Adipose tissue (tissue), 3 donors: ENCODE data around the gene OR4X1. TPM values are rescaled to one million over a fixed set of nuclear protein-coding genes. Genes with fewer than 3 reads are reported as not detected.
"Not testable (repeated sequence)": the region's sequence is repeated elsewhere in the genome, so short reads cannot be mapped to it uniquely, and the experiment has no call there.

Source experiments
- H3K27ac ChIP-seq: one replicate; pipeline ENCODE4 v1.5.1; 2013; ENCODE audit warnings: low read depth, low read length
- WGBS, 3 donors: extraction: QIAGEN DNeasy Blood & Tissue Kit; methylation state at CpG; one replicate each; pipeline ENCODE4 v1.1.7; 2013; 5-methylcytosine and 5-hydroxymethylcytosine counted together
- polyA plus RNA-seq, 3 donors: library from polyadenylated mRNA; stranded (reverse); fragments of 200-250 nt; gene quantifications; one replicate each; pipeline ENCODE4 v1.2.3, GENCODE V29; 2013
- donor health status: healthy with polysubstance abuse.
- donor health status: Bipolar disorder and iron deficiency.
- donor health status: healthy.

The OR4X1 gene, protein sequence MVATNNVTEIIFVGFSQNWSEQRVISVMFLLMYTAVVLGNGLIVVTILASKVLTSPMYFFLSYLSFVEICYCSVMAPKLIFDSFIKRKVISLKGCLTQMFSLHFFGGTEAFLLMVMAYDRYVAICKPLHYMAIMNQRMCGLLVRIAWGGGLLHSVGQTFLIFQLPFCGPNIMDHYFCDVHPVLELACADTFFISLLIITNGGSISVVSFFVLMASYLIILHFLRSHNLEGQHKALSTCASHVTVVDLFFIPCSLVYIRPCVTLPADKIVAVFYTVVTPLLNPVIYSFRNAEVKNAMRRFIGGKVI
- polyA plus RNA-seq = under 1 TPM in 1 of 3 donors, not detected in 2; 0.45 TPM

GRCh38 chr11:48263423-48263911 lies at the start of gene OR4X1:
Gene OR4X1, plus strand, starts transcription at chr11:48263861. Its CDS starts 0 bp downstream, at chr11:48263861.
- WGBS, 3 donors = 25 to 36% (median 35%) methylated on average over 3 of the region's 3 CpGs
- no peak within 1 kb of the TSS for H3K27ac ChIP-seq

GRCh38 chr11:48216510-48216909 lies 47.2 kb upstream of the OR4X1 start, which contains the start of gene OR4B1:
Gene OR4B1, plus strand, starts transcription at chr11:48216810. Its CDS starts 0 bp downstream, at chr11:48216810.
- H3K27ac ChIP-seq = no peak within 1 kb of the TSS
- 58 to 68% (median 67%) methylated on average over 2 of the region's 2 CpGs for WGBS, 3 donors

- H3K27ac ChIP-seq = no peak overlapping the region
- 63 to 90% (median 82%) methylated on average over 11 to 18 of the region's 18 CpGs for WGBS, 3 donors
These were observed 34.9 kb upstream of the OR4X1 start for GRCh38 chr11:48228761-48229160.

DNA sequence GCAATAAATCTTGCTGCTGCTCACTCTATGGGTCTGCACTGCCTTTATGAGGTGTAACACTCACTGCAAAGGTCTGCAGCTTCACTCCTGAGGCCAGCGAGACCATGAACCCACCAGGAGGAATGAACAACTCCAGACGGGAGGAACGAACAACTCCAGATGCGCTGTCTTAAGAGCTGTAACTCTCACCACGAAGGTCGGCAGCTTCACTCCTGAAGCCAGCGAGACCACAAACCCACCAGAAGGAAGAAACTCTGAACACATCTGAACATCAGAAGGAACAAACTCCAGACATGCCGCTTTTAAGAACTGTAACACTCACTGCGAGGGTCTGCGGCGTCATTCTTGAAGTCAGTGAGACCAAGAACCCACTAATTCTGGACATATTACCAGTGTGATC lies 33.6 kb upstream of the OR4X1 start:
- not testable (repeated sequence) for H3K27ac ChIP-seq
- 79 to 90% (median 90%) methylated on average over 11 of the region's 11 CpGs for WGBS, 3 donors

- no peak overlapping the region for H3K27ac ChIP-seq
- WGBS, 3 donors = 22 to 40% (median 40%) methylated on average over 3 of the region's 3 CpGs
These were observed 25.9 kb upstream of the OR4X1 start for GRCh38 chr11:48237727-48238126.

DNA sequence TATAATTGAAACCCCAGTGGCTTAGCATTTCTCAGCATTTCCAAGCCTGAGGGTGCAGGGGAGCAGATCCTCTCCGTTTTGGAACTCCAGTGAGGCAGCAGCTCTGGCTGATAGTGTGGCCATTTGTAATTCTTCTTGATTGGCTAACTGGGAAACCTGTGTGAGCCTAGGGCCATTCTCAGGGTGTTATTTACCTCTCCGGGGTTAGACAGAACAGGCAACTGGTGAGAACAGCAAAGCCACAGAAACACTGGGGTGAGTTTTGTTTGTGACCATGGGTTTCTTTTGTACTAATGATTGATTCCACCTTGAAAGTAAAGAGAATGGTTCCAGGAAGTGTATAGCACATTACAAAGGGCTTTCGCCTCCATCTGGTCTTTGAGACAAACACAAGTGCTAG lies 21.2 kb upstream of the OR4X1 start:
- no peak overlapping the region for H3K27ac ChIP-seq
- WGBS, 3 donors = 49 to 74% (median 67%) methylated on average over 3 of the region's 3 CpGs

- no peak within 1 kb of the TSS for H3K27ac ChIP-seq
These were observed 18.9 kb upstream of the OR4X1 start, which contains the start of gene OR4X2 for GRCh38 chr11:48244804-48245203. Gene OR4X2, plus strand, starts transcription at chr11:48245104. Its CDS starts 0 bp downstream, at chr11:48245104.

GRCh38 chr11:48248902-48249301 lies 14.8 kb upstream of the OR4X1 start:
- no peak overlapping the region for H3K27ac ChIP-seq
- WGBS, 3 donors = 60 to 94% (median 89%) methylated on average over 1 of the region's 1 CpG

DNA sequence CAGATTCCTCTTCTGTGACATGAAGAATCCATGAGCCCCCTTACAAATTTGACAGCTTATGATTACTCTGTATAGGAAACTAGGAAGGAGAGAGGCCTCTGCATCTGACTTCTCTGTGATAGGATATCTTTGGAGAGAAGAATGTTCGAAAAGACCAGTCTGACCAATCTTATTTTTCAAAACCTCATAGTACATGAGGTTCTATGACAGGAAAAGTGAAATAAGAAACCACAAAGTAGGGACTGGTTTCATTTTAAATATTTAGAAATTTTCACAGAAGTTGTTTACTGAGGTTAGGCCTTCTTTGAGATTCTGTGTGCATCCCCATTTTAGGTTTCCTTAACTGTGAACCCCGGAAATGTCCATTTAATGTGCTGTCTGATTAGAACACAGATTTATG lies 2.1 kb upstream of the OR4X1 start:
- 69 to 84% (median 80%) methylated on average over 2 of the region's 2 CpGs for WGBS, 3 donors
- no peak overlapping the region for H3K27ac ChIP-seq

DNA sequence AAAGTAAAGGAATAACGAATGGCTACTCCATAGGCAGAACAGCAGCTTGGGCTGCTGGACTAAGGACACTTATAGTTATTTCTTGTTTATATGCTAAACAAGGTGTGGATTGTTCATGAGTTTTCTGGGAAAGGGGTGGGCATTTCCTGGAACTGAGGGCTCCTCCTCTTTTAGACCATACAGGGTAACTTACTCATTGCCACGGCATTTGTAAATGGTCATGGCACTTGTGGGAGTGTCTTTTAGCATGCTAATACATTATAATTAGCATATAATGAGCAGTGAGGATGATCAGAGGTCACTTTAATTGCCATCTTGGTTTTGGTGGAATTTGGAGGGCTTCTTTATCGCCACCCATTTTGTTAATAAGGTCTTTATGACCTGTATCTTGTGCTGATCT lies 7.0 kb downstream of the OR4X1 start:
- WGBS, 3 donors = 40 to 74% (median 67%) methylated on average over 3 of the region's 3 CpGs
- no peak overlapping the region for H3K27ac ChIP-seq

- no peak overlapping the region for H3K27ac ChIP-seq
- WGBS, 3 donors = 20 to 38% (median 37%) methylated on average over 1 of the region's 1 CpG
These were observed 8.9 kb downstream of the OR4X1 start for GRCh38 chr11:48272606-48273005.

- WGBS, 3 donors = 39 to 78% (median 71%) methylated on average over 1 of the region's 1 CpG
- no peak within 1 kb of the TSS for H3K27ac ChIP-seq
These were observed 42.3 kb downstream of the OR4X1 start, which contains the start of gene OR4S1 for GRCh38 chr11:48305923-48306322. Gene OR4S1, plus strand, starts transcription at chr11:48306223. Its CDS starts 0 bp downstream, at chr11:48306223.

DNA sequence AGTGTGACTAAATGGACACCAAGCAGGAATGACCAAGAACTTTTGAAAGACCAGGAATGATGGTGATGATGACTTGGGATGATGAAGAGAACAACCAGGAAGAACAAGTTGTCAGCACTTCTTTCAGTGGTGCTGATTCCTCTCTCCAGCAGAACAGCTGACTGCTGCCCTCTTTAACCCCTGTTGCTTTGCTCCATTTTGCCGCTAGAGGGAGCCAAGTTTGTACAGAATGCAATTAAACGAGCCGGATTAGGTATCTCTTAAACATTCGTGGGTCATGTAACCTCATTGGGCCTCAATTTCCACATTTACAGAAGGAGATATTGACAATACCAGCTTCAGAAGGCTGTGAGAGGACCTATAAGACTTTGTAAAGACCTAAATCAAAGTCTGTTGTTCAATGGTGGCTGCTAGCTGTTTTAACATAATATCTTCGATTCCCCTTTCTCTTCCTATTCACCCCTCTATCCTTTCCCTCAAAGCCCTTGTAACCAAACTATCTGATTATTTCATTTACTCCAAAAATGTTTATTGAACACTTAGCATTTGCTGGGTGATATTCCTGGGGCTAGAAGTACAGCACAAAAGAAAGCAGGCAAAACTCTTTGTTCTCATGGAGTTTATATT lies 44.2 kb downstream of the OR4X1 start:
- WGBS, 3 donors = 20 to 23% (median 21%) methylated on average over 5 of the region's 5 CpGs
- no peak overlapping the region for H3K27ac ChIP-seq

DNA sequence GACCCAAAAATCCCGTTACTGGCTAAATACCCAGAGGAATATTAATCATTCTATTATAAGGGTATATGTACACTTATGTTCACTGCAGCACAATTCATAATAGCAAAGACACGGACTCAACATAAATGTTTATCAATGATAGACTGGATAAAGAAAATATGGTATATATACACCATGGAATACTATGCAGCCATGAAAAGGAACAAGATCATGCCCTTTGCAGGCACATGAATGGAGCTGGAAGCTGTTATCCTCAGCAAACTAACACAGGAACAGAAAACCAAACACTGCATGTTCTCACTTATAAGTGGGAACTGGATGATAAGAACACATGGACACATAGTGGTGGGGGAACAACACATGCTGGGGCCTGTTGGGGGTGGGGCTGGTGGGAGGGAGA lies 49.9 kb downstream of the OR4X1 start:
- 62 to 82% (median 68%) methylated on average over 2 of the region's 2 CpGs for WGBS, 3 donors
- H3K27ac ChIP-seq = not testable (repeated sequence)

Other genes with a start within 250 kb of the OR4X1 start
- gene OR4B1, start 47.1 kb upstream of the OR4X1 start, polyA plus RNA-seq = not detected
- gene OR4X2, start 18.8 kb upstream of the OR4X1 start, polyA plus RNA-seq = not detected
- gene OR4S1, start 42.4 kb downstream of the OR4X1 start, polyA plus RNA-seq = not detected
- not detected for gene OR4C3, start 61.1 kb downstream of the OR4X1 start, polyA plus RNA-seq
- gene OR4C5, start 102.6 kb downstream of the OR4X1 start, polyA plus RNA-seq = not detected
- gene OR4A47, start 224.9 kb downstream of the OR4X1 start, polyA plus RNA-seq = not detected